ENCODE results near the gene NIF3L1. TPM values are rescaled to one million over a fixed set of nuclear protein-coding genes. Genes with fewer than 3 reads are reported as not detected.
A peak's percentile ranks its signal among the peaks of the same experiment; 100 is the strongest.
"Not testable (repeated sequence)": the region's sequence is repeated elsewhere in the genome, so short reads cannot be mapped to it uniquely, and the experiment has no call there.

NIF3L1 gene
- total and polyA plus RNA-seq, 4 donors = 13.6 to 22.0 (median 17.0) TPM

- ATAC-seq (ENCODE audit: low FRiP score) = peak; percentile 96
- Histone ChIP-seq H3K4me3 (ENCODE audit: low read length in 2 of 2) (peak within 1 kb of the TSS; percentile 80 to 95), H3K36me3 (ENCODE audit: control insufficient read depth in 1 of 2, insufficient read depth in 2 of 2, low read length in 1 of 2) (no peaks in the 10 kb centered on the region), H3K9me3 (ENCODE audit: control insufficient read depth, low read length) (no peaks in the 10 kb centered on the region), H3K27me3 (ENCODE audit: control insufficient read depth in 1 of 2, insufficient read depth in 2 of 2, low read length in 1 of 2) (no peaks in the 10 kb centered on the region), H3K4me1 (ENCODE audit: control insufficient read depth in 1 of 2, insufficient read depth in 2 of 2, low read length in 2 of 2) (no peaks in the 10 kb centered on the region), H3K27ac (ENCODE audit: low read depth in 1 of 2, low read length in 2 of 2) (peak within 1 kb of the TSS; percentile 99 to 100)
- WGBS, 2 donors = 1% methylated on average over 84 to 89 of the region's 89 CpGs
- intact Hi-C loops (cut with DNase I) = loop anchor here (5.0 kb wide), 2 partner anchors 52 to 152 kb away; partner anchors contain the start of gene BZW1 (in 2 of the 2)
- DNase-seq = peak; percentile 99 to 100
Measured at GRCh38 chr2:200864176-200865034, 24.8 kb upstream of the NIF3L1 start, which contains the start of gene CLK1. TSS of gene CLK1 (minus strand) at chr2:200864658. CDS start at chr2:200861862, 2,796 bp downstream.

GRCh38 chr2:200869014-200869413 lies 20.2 kb upstream of the NIF3L1 start:
- WGBS, 2 donors = 86% methylated on average over 2 of the region's 2 CpGs
- no peak overlapping the region for H3K27ac ChIP-seq (ENCODE audit: low read depth in 1 of 2, low read length in 2 of 2)

GRCh38 chr2:200871151-200871550 lies 18.0 kb upstream of the NIF3L1 start:
- no peak for DNase-seq
- H3K36me3 ChIP-seq (ENCODE audit: control insufficient read depth in 1 of 2, insufficient read depth in 2 of 2, low read length in 1 of 2) = peaks cover 0 to 1% of the 10 kb centered on the region in 2 donors
- intact Hi-C loops (cut with DNase I) = no loop called here
- 86 to 92% methylated on average over 3 of the region's 3 CpGs for WGBS, 2 donors
- H3K4me1 ChIP-seq (ENCODE audit: control insufficient read depth in 1 of 2, insufficient read depth in 2 of 2, low read length in 2 of 2) = no peaks in the 10 kb centered on the region
- H3K9me3 ChIP-seq (ENCODE audit: control insufficient read depth, low read length) = no peaks in the 10 kb centered on the region
- no peaks in the 10 kb centered on the region for H3K27me3 ChIP-seq (ENCODE audit: control insufficient read depth in 1 of 2, insufficient read depth in 2 of 2, low read length in 1 of 2)
- no peak overlapping the region for H3K27ac ChIP-seq (ENCODE audit: low read depth in 1 of 2, low read length in 2 of 2)
- no peak for ATAC-seq (ENCODE audit: low FRiP score)
- no peak overlapping the region for H3K4me3 ChIP-seq (ENCODE audit: low read length in 2 of 2)

More at GRCh38 chr2:200869014-200869413, 20.2 kb upstream of the NIF3L1 start:
- Histone ChIP-seq H3K27me3 (ENCODE audit: control insufficient read depth in 1 of 2, insufficient read depth in 2 of 2, low read length in 1 of 2) (no peaks in the 10 kb centered on the region), H3K4me3 (ENCODE audit: low read length in 2 of 2) (no peak overlapping the region), H3K36me3 (ENCODE audit: control insufficient read depth in 1 of 2, insufficient read depth in 2 of 2, low read length in 1 of 2) (no peaks in the 10 kb centered on the region), H3K9me3 (ENCODE audit: control insufficient read depth, low read length) (no peaks in the 10 kb centered on the region), H3K4me1 (ENCODE audit: control insufficient read depth in 1 of 2, insufficient read depth in 2 of 2, low read length in 2 of 2) (no peaks in the 10 kb centered on the region)
- intact Hi-C loops (cut with DNase I) = no loop called here
- ATAC-seq (ENCODE audit: low FRiP score) (no peak), DNase-seq (no peak)

GRCh38 chr2:200873560-200873959 lies 15.6 kb upstream of the NIF3L1 start:
- no peak overlapping the region for H3K27ac ChIP-seq (ENCODE audit: low read depth in 1 of 2, low read length in 2 of 2)
- WGBS, 2 donors = 95 to 97% methylated on average over 6 of the region's 6 CpGs
- H3K36me3 ChIP-seq (ENCODE audit: control insufficient read depth in 1 of 2, insufficient read depth in 2 of 2, low read length in 1 of 2) = peaks cover 0 to 1% of the 10 kb centered on the region in 2 donors

GRCh38 chr2:200877443-200877842 lies 11.7 kb upstream of the NIF3L1 start:
- H3K4me1 ChIP-seq (ENCODE audit: control insufficient read depth in 1 of 2, insufficient read depth in 2 of 2, low read length in 2 of 2) = no peaks in the 10 kb centered on the region
- H3K27ac ChIP-seq (ENCODE audit: low read depth in 1 of 2, low read length in 2 of 2) = no peak overlapping the region
- peaks cover 0 to 5% of the 10 kb centered on the region in 2 donors for H3K36me3 ChIP-seq (ENCODE audit: control insufficient read depth in 1 of 2, insufficient read depth in 2 of 2, low read length in 1 of 2)
- no peaks in the 10 kb centered on the region for H3K9me3 ChIP-seq (ENCODE audit: control insufficient read depth, low read length)
- ATAC-seq (ENCODE audit: low FRiP score) (no peak), DNase-seq (no peak)
- intact Hi-C loops (cut with DNase I) = no loop called here
- no peaks in the 10 kb centered on the region for H3K27me3 ChIP-seq (ENCODE audit: control insufficient read depth in 1 of 2, insufficient read depth in 2 of 2, low read length in 1 of 2)
- no peak overlapping the region for H3K4me3 ChIP-seq (ENCODE audit: low read length in 2 of 2)

More at GRCh38 chr2:200873560-200873959, 15.6 kb upstream of the NIF3L1 start:
- Histone ChIP-seq H3K4me3 (ENCODE audit: low read length in 2 of 2) (no peak overlapping the region), H3K27me3 (ENCODE audit: control insufficient read depth in 1 of 2, insufficient read depth in 2 of 2, low read length in 1 of 2) (no peaks in the 10 kb centered on the region), H3K4me1 (ENCODE audit: control insufficient read depth in 1 of 2, insufficient read depth in 2 of 2, low read length in 2 of 2) (no peaks in the 10 kb centered on the region), H3K9me3 (ENCODE audit: control insufficient read depth, low read length) (no peaks in the 10 kb centered on the region)
- ATAC-seq (ENCODE audit: low FRiP score) (no peak), DNase-seq (no peak)
- intact Hi-C loops (cut with DNase I) = no loop called here

- DNase-seq (no peak), ATAC-seq (ENCODE audit: low FRiP score) (no peak)
- Histone ChIP-seq H3K27ac (ENCODE audit: low read depth in 1 of 2, low read length in 2 of 2) (no peak overlapping the region), H3K36me3 (ENCODE audit: control insufficient read depth in 1 of 2, insufficient read depth in 2 of 2, low read length in 1 of 2) (peaks cover 0 to 5% of the 10 kb centered on the region in 2 donors), H3K4me1 (ENCODE audit: control insufficient read depth in 1 of 2, insufficient read depth in 2 of 2, low read length in 2 of 2) (no peaks in the 10 kb centered on the region), H3K4me3 (ENCODE audit: low read length in 2 of 2) (no peak overlapping the region), H3K9me3 (ENCODE audit: control insufficient read depth, low read length) (no peaks in the 10 kb centered on the region), H3K27me3 (ENCODE audit: control insufficient read depth in 1 of 2, insufficient read depth in 2 of 2, low read length in 1 of 2) (no peaks in the 10 kb centered on the region)
- intact Hi-C loops (cut with DNase I) = no loop called here
- WGBS, 2 donors = 90 to 91% methylated on average over 2 of the region's 2 CpGs
Measured at GRCh38 chr2:200878289-200878880, 10.8 kb upstream of the NIF3L1 start.

GRCh38 chr2:200881715-200882249 lies 7.4 kb upstream of the NIF3L1 start:
- H3K27me3 ChIP-seq (ENCODE audit: control insufficient read depth in 1 of 2, insufficient read depth in 2 of 2, low read length in 1 of 2); DNase-seq; H3K36me3 ChIP-seq (ENCODE audit: control insufficient read depth in 1 of 2, insufficient read depth in 2 of 2, low read length in 1 of 2); intact Hi-C loops (cut with DNase I); H3K27ac ChIP-seq (ENCODE audit: low read depth in 1 of 2, low read length in 2 of 2); ATAC-seq (ENCODE audit: low FRiP score); H3K4me3 ChIP-seq (ENCODE audit: low read length in 2 of 2); H3K9me3 ChIP-seq (ENCODE audit: control insufficient read depth, low read length); H3K4me1 ChIP-seq (ENCODE audit: control insufficient read depth in 1 of 2, insufficient read depth in 2 of 2, low read length in 2 of 2): not testable (repeated sequence)
- 77 to 78% methylated on average over 2 of the region's 2 CpGs for WGBS, 2 donors

GRCh38 chr2:200899482-200899881 lies 10.3 kb downstream of the NIF3L1 start:
- Histone ChIP-seq H3K4me1 (ENCODE audit: control insufficient read depth in 1 of 2, insufficient read depth in 2 of 2, low read length in 2 of 2) (no peaks in the 10 kb centered on the region), H3K4me3 (ENCODE audit: low read length in 2 of 2) (no peak overlapping the region), H3K9me3 (ENCODE audit: control insufficient read depth, low read length) (no peaks in the 10 kb centered on the region), H3K27me3 (ENCODE audit: control insufficient read depth in 1 of 2, insufficient read depth in 2 of 2, low read length in 1 of 2) (no peaks in the 10 kb centered on the region), H3K27ac (ENCODE audit: low read depth in 1 of 2, low read length in 2 of 2) (no peak overlapping the region), H3K36me3 (ENCODE audit: control insufficient read depth in 1 of 2, insufficient read depth in 2 of 2, low read length in 1 of 2) (peaks cover 3 to 6% of the 10 kb centered on the region in 2 donors)
- ATAC-seq (ENCODE audit: low FRiP score) (no peak), DNase-seq (no peak)
- intact Hi-C loops (cut with DNase I) = no loop called here
